ENCODE results near the gene ZNF579. TPM values are rescaled to one million over a fixed set of nuclear protein-coding genes. Genes with fewer than 3 reads are reported as not detected.

Gene ZNF579
- total and polyA plus RNA-seq, 8 donors = 10.7 to 14.7 (median 12.9) TPM

GRCh38 chr19:55615543-55616394, 35.1 kb upstream of the ZNF579 start:
- intact Hi-C loops (cut with DNase I) = no loop called here
- no peak for TF ChIP-seq CTCF (IDR thresholded peaks at IDR 0.05)
- DNase-seq (no peak), ATAC-seq (no peak)
- H3K27me3 ChIP-seq = no peaks in the 10 kb centered on the region
- H3K27ac ChIP-seq = no peak overlapping the region
- H3K36me3 ChIP-seq = peaks cover 0 to 48% of the 10 kb centered on the region in 2 donors
- H3K9me3 ChIP-seq = no peaks in the 10 kb centered on the region
- H3K4me1 ChIP-seq = peaks cover 8 to 49% of the 10 kb centered on the region in 2 donors
- H3K4me3 ChIP-seq = no peak overlapping the region

GRCh38 chr19:55614711-55615542, 34.3 kb upstream of the ZNF579 start:
- no peak for ATAC-seq
- Histone ChIP-seq H3K27me3 (no peaks in the 10 kb centered on the region), H3K9me3 (no peaks in the 10 kb centered on the region), H3K4me1 (peaks cover 8 to 41% of the 10 kb centered on the region in 2 donors), H3K4me3 (no peak overlapping the region), H3K27ac (no peak overlapping the region), H3K36me3 (peaks cover 0 to 57% of the 10 kb centered on the region in 2 donors)
- no peak for TF ChIP-seq CTCF (IDR thresholded peaks at IDR 0.05)
- intact Hi-C loops (cut with DNase I) = no loop called here
- no peak for DNase-seq

GRCh38 chr19:55613930-55614710, 33.5 kb upstream of the ZNF579 start:
- ATAC-seq (no peak), DNase-seq (no peak)
- H3K9me3 ChIP-seq = no peaks in the 10 kb centered on the region
- H3K27me3 ChIP-seq = no peaks in the 10 kb centered on the region
- peaks cover 0 to 64% of the 10 kb centered on the region in 2 donors for H3K36me3 ChIP-seq
- H3K4me1 ChIP-seq = peaks cover under 1 to 38% of the 10 kb centered on the region in 2 donors
- H3K4me3 ChIP-seq = no peak overlapping the region
- intact Hi-C loops (cut with DNase I) = no loop called here
- no peak overlapping the region for H3K27ac ChIP-seq
- TF ChIP-seq CTCF (IDR thresholded peaks at IDR 0.05) = no peak

- H3K27ac ChIP-seq = no peak overlapping the region
- intact Hi-C loops (cut with DNase I) = no loop called here
- H3K27me3 ChIP-seq = no peaks in the 10 kb centered on the region
- ATAC-seq (no peak), DNase-seq (no peak)
- H3K9me3 ChIP-seq = no peaks in the 10 kb centered on the region
- H3K4me1 ChIP-seq = peaks cover 0 to 38% of the 10 kb centered on the region in 2 donors
- TF ChIP-seq CTCF (IDR thresholded peaks at IDR 0.05) = no peak
- no peak overlapping the region for H3K4me3 ChIP-seq
- H3K36me3 ChIP-seq = peaks cover 0 to 69% of the 10 kb centered on the region in 2 donors
Measured at GRCh38 chr19:55613396-55613795, 32.7 kb upstream of the ZNF579 start.
